AG08396 (cell line): ENCODE measurements around the gene FOXO1.
"Not testable (repeated sequence)": the region's sequence is repeated elsewhere in the genome, so short reads cannot be mapped to it uniquely, and the experiment has no call there.

Source experiments
- DNase-seq: peaks from one replicate; pipeline ENCODE4 v3.0.0; 2012; ENCODE audit warnings: low spot score, mixed read lengths

The FOXO1 gene

DNA sequence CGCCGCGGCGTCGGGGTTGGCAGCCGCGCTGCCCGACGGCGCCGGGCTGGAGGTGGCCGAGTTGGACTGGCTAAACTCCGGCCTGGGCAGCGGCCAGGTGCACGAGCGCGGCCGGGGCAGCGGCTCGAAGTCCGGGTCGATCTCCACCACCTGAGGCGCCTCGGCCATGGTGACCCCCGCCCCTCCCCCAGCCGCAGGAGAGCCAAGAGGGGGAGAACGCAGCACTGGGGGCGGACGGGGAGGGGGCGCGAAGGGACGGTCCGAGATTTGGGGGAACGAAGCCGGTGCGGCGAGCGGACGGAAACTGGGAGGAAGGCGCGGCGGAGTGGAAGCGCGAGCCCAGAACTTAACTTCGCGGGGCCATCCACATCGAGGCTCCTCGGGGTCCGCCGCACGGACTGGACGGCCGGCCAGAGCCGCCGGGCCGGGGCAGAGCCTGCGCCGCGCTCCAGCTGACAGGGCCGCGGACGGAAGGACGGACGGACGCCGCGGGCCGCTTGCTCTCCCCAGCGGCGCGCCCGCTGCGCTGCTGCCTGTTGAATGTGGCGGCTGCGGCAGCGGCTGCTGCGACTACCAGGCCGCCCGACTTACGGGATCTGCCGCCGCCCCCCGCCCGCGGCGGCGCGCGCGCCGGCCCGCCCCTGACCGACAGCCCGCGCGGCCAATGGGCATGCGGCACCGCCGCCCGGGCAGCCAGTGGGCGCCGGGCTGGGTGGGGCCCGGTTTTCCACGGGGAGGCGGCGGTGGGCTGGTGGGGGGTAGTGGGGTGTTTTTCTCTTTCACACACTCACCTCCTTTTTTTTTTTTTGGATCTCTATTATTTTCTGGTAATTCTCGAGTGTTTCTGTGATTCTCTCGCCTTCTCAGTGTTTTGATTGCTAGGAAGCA is at the start of gene FOXO1:
Gene FOXO1, minus strand, starts transcription at position 597 of the 888 bp plus-strand sequence. Its CDS starts 429 bp downstream, at position 168.
- DNase-seq, result peak; percentile 100

- DNase-seq, result not testable (repeated sequence)
These were observed 48.0 kb upstream of the FOXO1 start for GRCh38 chr13:40714433-40714832.

DNA sequence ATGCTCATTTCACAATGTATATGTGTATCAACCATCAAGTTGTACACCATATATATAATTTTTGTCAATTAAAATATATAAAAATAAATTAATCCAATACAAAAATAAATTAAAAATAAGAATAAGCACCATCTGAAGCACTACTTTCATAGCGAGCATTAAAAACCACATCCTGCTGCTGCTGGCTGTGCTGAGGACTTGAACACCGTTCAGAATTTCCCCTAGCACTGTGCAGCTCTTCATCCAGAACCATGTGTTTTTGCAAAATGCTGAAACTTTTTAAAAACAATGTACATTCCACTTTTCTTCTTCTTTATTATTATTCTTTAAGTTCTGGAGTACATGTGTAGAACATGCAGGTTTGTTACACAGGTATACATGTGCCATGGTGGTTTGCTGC is 40.0 kb upstream of the FOXO1 start:
- no peak for DNase-seq

DNA sequence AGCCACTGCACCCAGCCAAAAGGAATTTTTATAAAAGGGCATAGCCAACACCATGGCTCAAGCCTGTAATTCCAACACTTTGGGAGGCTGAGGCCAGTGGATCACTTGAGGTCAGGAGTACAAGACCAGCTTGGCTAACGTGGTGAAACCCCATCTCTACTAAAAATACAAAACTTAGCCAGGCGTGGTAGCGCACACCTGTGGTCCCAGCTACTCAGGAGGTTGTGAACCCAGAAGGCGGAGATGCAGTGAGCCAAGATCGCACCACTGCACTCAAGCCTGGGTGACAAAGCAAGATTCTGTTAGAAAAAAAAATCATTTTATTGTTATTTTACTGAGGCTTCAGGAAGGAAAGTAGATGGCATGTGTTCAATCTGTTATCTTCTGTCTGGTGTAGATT is 31.3 kb upstream of the FOXO1 start:
- no peak for DNase-seq

DNA sequence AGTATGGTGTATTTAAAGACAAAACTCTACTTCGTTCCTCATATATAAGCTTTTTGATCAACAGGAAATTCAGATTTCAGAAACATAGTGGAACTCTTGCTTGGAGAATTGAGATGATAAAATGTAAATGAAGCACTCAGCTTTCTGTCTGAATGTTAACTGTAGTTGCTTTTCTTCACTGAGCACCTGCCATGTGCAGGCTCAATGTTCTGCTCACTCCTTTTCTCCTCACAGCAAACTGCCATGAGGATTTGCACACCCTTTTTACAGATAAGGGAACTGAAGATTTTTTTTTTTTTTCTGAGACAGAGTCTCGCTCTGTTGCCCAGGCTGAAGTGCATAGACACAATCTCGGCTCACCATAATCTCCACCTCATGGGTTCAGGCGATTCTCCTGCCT is 28.0 kb upstream of the FOXO1 start:
- DNase-seq, result no peak

GRCh38 chr13:40692946-40693345 is 26.5 kb upstream of the FOXO1 start:
- DNase-seq, result no peak

- no peak for DNase-seq
These were observed 22.3 kb upstream of the FOXO1 start for GRCh38 chr13:40688781-40689180.

DNA sequence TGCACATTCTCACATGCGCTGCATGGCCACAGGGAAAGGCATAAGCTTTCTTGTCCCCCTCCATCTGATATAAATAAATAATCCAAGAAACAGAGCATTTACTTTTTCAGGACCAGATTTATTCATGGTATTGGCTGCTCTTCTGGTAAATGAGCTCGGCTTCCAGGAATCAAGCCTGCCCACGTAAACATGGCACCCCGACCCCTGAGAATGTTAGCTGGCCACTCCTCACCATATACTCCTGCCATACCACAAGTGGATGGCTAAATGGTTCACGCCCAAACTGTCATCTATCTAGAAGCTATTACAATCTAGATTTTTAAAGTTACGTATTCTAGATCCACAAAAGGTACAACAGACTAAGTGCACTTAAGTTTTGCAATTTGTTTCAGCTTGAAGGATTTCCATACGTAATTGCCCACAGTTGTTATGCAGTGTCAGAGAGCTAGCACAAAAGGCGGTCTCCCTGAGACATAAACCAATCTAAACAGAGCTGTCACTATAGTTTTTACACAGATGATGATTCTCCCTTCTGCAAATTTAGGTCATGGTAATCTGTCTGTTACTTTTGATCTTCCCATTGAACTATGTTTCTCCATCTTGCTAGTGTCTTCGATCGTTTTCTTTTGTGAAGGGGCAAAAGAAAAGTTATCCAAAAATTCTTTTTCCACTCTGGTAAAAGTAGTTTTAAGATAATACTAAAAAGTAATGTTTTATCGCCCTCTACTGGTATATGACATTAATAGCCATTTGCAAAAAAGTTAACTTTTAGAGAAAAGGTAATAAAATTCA is 16.2 kb upstream of the FOXO1 start:
- DNase-seq, result no peak

DNA sequence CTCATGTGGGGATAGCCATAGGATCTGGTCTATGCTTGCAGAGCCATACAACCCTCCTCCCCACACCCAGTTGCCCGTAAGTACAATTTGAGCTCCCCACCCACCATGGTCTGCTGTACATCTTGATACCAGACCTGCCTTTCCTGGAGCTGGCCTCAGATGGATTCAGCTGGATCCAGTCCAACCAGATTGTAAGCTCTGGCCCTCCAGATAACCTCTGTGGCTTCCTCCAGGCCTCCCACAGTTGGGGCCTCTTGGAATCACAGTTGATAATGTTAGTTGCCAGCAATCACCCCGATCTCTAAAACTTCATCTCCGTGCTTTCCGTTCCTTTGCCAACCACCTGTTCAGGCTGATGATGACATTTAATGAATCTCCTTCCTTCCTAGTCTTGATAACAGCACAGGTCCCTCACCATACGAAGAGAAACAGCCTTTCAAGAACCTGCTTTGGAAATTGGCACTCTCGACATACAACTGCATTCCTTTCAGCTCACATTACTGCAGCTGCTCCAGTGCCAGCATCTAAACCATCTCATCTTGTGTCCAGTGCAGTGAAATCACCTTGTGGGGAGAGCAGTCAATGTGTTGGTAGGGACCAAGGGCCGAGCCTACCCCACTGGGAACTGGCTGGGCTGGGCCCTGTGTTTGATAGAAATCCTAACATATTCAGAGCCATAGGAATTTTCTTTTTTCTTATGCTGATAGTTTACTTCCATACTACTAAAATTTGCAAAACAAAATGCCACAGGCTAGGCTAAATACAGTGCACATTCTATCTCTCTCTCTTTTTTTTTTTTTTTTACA is 15.1 kb upstream of the FOXO1 start:
- DNase-seq, result no peak

- no peak for DNase-seq
These were observed 14.3 kb upstream of the FOXO1 start for GRCh38 chr13:40680659-40681323.

DNA sequence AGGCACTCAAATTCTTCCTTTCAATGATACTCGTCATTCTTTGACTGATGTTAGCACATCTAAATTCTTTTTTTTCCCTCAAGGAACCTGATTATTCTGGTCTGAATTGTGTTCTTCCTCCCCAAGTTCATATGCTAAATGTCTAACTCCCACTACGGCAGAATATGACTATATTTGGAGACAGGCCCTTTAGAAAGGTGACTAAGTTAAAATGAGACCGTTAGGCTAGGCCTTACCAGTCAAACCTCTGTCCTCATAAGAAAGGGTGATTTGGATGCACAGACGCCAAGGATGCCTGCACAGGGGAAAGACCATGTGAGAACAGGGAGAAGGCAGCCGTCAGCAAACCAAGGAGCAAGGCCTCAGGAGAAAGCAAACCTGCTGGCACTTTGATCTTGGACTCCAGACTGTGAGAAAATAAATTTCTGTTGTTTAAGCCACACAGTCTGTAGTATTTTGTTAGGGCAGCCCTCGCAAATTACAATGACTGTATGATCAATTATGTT is 13.1 kb upstream of the FOXO1 start:
- no peak for DNase-seq

DNA sequence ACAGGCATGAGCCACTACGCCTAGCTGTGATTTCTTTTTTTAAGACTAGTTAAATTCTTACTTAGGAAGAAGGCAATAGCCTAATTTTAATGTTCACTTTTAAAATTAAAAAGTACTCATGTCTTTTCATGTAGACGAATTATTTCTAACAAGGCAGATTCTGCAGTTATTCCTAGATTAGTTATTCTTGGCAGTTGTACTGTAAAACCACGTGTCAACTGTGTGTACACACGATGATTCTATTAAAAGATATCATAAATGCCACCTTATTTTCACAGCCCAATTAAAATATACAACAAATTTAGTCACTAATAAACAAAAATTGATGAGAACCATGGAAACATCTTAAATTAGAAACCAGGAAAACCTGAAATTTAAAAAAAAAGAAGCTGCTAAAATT is 10.6 kb upstream of the FOXO1 start:
- DNase-seq, result no peak

- no peak for DNase-seq
These were observed 9.6 kb upstream of the FOXO1 start for GRCh38 chr13:40676007-40676406.

DNA sequence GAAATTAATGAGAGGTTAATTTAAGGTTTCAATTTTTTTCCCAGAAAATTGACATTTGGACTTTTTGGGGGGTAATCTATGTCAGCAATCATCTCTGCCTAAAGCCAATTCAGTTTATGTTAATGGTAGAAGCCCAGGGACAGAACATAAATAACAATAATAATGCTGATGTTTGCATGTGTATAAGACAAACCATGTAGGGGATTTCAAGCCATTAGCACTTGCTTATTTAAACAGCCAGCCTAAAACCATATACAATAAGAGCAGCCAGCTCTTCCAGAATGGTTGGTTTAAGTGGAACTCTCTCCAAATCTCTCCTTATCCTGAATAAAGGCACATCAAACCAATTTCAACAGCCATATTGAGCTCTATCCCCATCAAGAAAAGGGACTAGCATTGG is 7.0 kb upstream of the FOXO1 start:
- DNase-seq, result no peak

- no peak for DNase-seq
These were observed 6.4 kb upstream of the FOXO1 start for GRCh38 chr13:40672765-40673397.

GRCh38 chr13:40671956-40672764 is 5.7 kb upstream of the FOXO1 start:
- DNase-seq, result peak; percentile 42

DNA sequence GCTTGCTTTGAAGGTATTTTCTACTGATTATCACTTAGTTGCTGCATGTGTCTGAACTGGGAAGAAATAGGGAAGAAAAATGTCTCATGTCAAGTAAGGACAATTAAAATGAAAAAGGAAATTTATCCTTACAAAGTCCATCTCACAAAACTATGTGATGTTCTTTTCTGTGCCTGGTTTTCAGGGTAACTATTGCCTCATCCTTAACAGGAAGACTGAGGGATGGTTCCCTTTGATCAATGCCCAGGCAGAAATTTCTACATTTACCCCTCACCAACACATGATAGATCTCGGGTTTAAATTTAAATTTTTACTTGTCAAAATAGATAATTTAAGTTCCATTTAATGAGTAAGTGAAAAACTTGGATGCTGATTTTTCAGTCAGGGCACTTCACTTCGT is 3.9 kb upstream of the FOXO1 start:
- DNase-seq, result no peak

GRCh38 chr13:40668335-40668734 is 1.9 kb upstream of the FOXO1 start:
- no peak for DNase-seq

DNA sequence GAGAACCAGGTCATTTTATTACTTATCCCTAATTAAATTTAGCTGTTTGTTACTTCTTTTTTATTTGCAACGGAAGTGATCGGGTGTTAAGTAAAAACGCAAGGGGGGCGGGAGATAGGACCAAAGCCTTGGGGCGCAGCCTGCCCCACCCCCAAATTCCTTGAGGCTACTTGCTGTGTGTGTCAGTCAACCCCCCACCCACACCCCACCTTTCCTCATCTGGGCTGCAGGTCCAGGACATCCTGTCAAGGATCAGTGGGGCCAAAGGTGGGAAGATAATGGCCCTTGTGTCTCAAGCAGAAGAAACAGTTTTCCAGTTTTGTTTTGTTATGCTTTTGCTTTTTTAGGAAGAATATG is 1.2 kb upstream of the FOXO1 start:
- no peak for DNase-seq

DNA sequence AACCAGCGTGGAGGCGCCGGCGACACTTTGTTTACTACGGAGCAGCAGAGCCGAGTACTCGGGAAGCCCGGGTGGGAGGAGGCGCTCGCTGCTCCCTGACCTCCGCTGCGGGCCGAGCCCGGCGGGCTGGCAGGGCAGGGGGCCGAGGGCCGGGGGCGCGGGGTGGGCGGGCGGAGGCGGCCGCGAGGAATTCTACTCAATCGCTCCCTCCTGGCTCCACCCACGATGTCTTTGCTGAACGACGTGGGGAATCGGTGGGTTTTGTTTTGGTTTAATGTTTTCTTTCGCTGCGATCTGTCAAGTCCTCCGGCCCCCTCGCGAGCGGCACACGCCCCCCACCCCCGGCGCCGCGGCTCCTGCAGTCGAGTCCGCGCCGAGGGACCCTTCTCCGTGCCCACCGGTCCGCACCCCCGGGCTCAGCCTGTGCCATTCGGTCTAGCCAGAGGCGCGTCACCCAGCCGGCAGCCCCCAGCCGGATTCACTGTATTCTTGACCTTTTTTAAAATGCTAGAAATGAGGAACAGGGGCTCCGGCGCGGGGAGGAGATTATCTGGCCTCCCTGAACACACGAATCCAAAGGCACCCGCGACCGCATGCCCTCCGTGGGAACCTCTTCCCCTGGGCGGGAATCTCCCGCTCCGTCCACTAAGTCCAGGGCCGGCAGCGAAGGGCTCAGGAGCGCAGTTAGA is 636 bp upstream of the FOXO1 start:
- DNase-seq, result no peak
